Loucy (cell line): ENCODE results near the gene GPC5.

ENCODE experiments used
- H2AFZ ChIP-seq: fragments of 200-600 bp; sonication (generic); 2 replicates; pipeline ENCODE4 v1.6.0; 2016; ENCODE audit warnings: antibody characterized with exemption, mild to moderate bottlenecking, low read length, moderate library complexity
- H3F3A ChIP-seq: fragments of 200-600 bp; 2 replicates; pipeline ENCODE4 v1.6.0; 2016; ENCODE audit warnings: antibody characterized with exemption, low read depth, mild to moderate bottlenecking
- H3K27me3 ChIP-seq: fragments of 200-600 bp; sonication (generic); 2 replicates; pipeline ENCODE4 v1.6.1; 2014; ENCODE audit warnings: low read length, mild to moderate bottlenecking; ENCODE audit not compliant: insufficient read depth, poor library complexity, severe bottlenecking
- H3K36me3 ChIP-seq: fragments of 200-600 bp; sonication (generic); 2 replicates; pipeline ENCODE4 v1.6.1; 2016; ENCODE audit warnings: low read length; ENCODE audit not compliant: insufficient read depth
- H3K4me1 ChIP-seq: fragments of 200-600 bp; sonication (generic); 2 replicates; pipeline ENCODE4 v1.5.1; 2014; ENCODE audit warnings: low read length, mild to moderate bottlenecking; ENCODE audit not compliant: insufficient read depth, poor library complexity, severe bottlenecking
- H3K4me2 ChIP-seq: fragments of 200-600 bp; sonication (generic); 2 replicates; pipeline ENCODE4 v1.6.0; 2014; ENCODE audit warnings: antibody characterized with exemption, low read length, low read depth, mild to moderate bottlenecking; ENCODE audit not compliant: poor library complexity, severe bottlenecking
- H3K4me3 ChIP-seq: fragments of 200-600 bp; sonication (generic); 2 replicates; pipeline ENCODE4 v1.5.1; 2014; ENCODE audit warnings: low read length, mild to moderate bottlenecking, mixed read lengths; ENCODE audit not compliant: poor library complexity, severe bottlenecking
- H3K79me2 ChIP-seq: fragments of 200-600 bp; sonication (generic); 2 replicates; pipeline ENCODE4 v1.6.1; 2014; ENCODE audit warnings: low read length; ENCODE audit not compliant: insufficient read depth
- H3K9ac ChIP-seq: fragments of 200-600 bp; sonication (generic); 2 replicates; pipeline ENCODE4 v1.6.0; 2014; ENCODE audit warnings: mild to moderate bottlenecking, low read depth, low read length, moderate library complexity; ENCODE audit not compliant: poor library complexity, severe bottlenecking
- H3K9me2 ChIP-seq: fragments of 200-600 bp; sonication (generic); replicated peaks from 2 replicates; pipeline ENCODE4 v1.6.1; 2016; ENCODE audit warnings: low read depth, low read length, mixed read lengths
- H3K9me3 ChIP-seq: fragments of 200-600 bp; sonication (generic); 2 replicates; pipeline ENCODE4 v1.6.1; 2014; ENCODE audit warnings: mild to moderate bottlenecking, antibody characterized with exemption, low read length, low read depth; ENCODE audit not compliant: insufficient read depth
- H4K20me1 ChIP-seq: fragments of 200-600 bp; sonication (generic); 2 replicates; pipeline ENCODE4 v1.6.0; 2014; ENCODE audit warnings: antibody characterized with exemption, low read length, mild to moderate bottlenecking; ENCODE audit not compliant: insufficient read depth, poor library complexity, severe bottlenecking
- EZH2phosphoT487 ChIP-seq: fragments of 200-600 bp; IDR thresholded peaks from 2 replicates; pipeline ENCODE4 v1.6.1; 2018; ENCODE audit warnings: antibody characterized with exemption, mild to moderate bottlenecking, moderate library complexity, borderline replicate concordance
- TF ChIP-seq, protein P1 (sequence below): fragments of 200-600 bp; sonication (generic); conservative IDR thresholded peaks from 2 replicates; pipeline ENCODE4 v1.5.1; 2014; ENCODE audit warnings: mild to moderate bottlenecking, antibody characterized with exemption, low read length

Gene GPC5

GRCh38 chr13:91699863-91700262, 301.4 kb downstream of the GPC5 start:
- H3F3A ChIP-seq: no peaks in the 10 kb centered on the region
- H3K9ac ChIP-seq: no peak overlapping the region
- TF ChIP-seq, protein P1, sequence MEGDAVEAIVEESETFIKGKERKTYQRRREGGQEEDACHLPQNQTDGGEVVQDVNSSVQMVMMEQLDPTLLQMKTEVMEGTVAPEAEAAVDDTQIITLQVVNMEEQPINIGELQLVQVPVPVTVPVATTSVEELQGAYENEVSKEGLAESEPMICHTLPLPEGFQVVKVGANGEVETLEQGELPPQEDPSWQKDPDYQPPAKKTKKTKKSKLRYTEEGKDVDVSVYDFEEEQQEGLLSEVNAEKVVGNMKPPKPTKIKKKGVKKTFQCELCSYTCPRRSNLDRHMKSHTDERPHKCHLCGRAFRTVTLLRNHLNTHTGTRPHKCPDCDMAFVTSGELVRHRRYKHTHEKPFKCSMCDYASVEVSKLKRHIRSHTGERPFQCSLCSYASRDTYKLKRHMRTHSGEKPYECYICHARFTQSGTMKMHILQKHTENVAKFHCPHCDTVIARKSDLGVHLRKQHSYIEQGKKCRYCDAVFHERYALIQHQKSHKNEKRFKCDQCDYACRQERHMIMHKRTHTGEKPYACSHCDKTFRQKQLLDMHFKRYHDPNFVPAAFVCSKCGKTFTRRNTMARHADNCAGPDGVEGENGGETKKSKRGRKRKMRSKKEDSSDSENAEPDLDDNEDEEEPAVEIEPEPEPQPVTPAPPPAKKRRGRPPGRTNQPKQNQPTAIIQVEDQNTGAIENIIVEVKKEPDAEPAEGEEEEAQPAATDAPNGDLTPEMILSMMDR: no peak
- TF ChIP-seq EZH2phosphoT487: no peak
- no peak overlapping the region for H3K4me2 ChIP-seq
- no peaks in the 10 kb centered on the region for H3K27me3 ChIP-seq
- H3K36me3 ChIP-seq: no peaks in the 10 kb centered on the region
- no peaks in the 10 kb centered on the region for H3K4me1 ChIP-seq
- no peaks in the 10 kb centered on the region for H3K79me2 ChIP-seq
- H3K9me3 ChIP-seq: no peaks in the 10 kb centered on the region
- no peaks in the 10 kb centered on the region for H4K20me1 ChIP-seq
- H3K9me2 ChIP-seq: no peaks in the 10 kb centered on the region
- H3K4me3 ChIP-seq: no peak overlapping the region
- H2AFZ ChIP-seq: no peak overlapping the region

- Histone ChIP-seq H3K4me1 (no peaks in the 10 kb centered on the region), H3K9me3 (no peaks in the 10 kb centered on the region), H3K4me2 (no peak overlapping the region), H3F3A (no peaks in the 10 kb centered on the region), H2AFZ (no peak overlapping the region), H3K9me2 (no peaks in the 10 kb centered on the region), H4K20me1 (no peaks in the 10 kb centered on the region), H3K4me3 (no peak overlapping the region), H3K79me2 (no peaks in the 10 kb centered on the region), H3K27me3 (no peaks in the 10 kb centered on the region), H3K9ac (no peak overlapping the region), H3K36me3 (no peaks in the 10 kb centered on the region)
- no peak for TF ChIP-seq EZH2phosphoT487
- TF ChIP-seq, protein P1: no peak
These were observed 303.6 kb downstream of the GPC5 start for GRCh38 chr13:91701975-91702374.

DNA sequence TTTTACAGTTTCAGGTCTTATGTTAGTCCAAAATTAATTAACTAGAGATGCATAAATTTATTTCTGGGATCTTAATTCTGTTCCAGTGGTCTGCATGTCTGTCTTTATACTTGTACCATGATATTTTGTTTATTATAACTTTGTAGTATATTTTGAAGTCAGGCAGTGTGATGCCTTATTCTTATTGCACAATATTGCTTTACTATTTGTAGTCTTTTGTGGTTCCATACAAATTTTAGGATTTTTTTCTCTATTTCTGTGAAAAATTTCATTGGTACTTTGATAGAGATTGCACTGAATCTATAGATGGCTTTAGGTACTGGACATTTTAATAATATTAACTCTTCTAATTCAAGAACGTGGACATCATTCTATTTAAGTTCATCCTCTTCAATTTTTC, 304.0 kb downstream of the GPC5 start:
- Histone ChIP-seq H2AFZ (no peak overlapping the region), H3K9me2 (no peaks in the 10 kb centered on the region), H3K9ac (no peak overlapping the region), H3K27me3 (no peaks in the 10 kb centered on the region), H3F3A (no peaks in the 10 kb centered on the region), H3K4me1 (no peaks in the 10 kb centered on the region), H3K79me2 (no peaks in the 10 kb centered on the region), H3K4me2 (no peak overlapping the region), H3K36me3 (no peaks in the 10 kb centered on the region), H3K9me3 (no peaks in the 10 kb centered on the region), H4K20me1 (no peaks in the 10 kb centered on the region), H3K4me3 (no peak overlapping the region)
- TF ChIP-seq EZH2phosphoT487: no peak
- TF ChIP-seq, protein P1: no peak
